ENCODE data around the gene SPIN1.

SPIN1 gene

GRCh38 chr9:88435336-88435735, 47.1 kb downstream of the SPIN1 start:
- Histone ChIP-seq H3K9ac (ENCODE audit: low read depth, low read length) (no peak overlapping the region), H3K4me1 (ENCODE audit: insufficient read depth, low read length) (peaks cover 7% of the 10 kb centered on the region; the same call in 1 of the 2 replicates), H3K36me3 (ENCODE audit: insufficient read depth, low read length) (peaks cover 6% of the 10 kb centered on the region), H3K9me3 (ENCODE audit: control insufficient read depth, insufficient read depth, low read length) (no peaks in the 10 kb centered on the region; the same call in 1 of the 2 replicates)

GRCh38 chr9:88436379-88436778, 48.1 kb downstream of the SPIN1 start:
- peaks cover 6% of the 10 kb centered on the region for H3K36me3 ChIP-seq (ENCODE audit: insufficient read depth, low read length)
- H3K9ac ChIP-seq (ENCODE audit: low read depth, low read length), result no peak overlapping the region
- no peaks in the 10 kb centered on the region; the same call in 1 of the 2 replicates for H3K9me3 ChIP-seq (ENCODE audit: control insufficient read depth, insufficient read depth, low read length)
- peaks cover 7% of the 10 kb centered on the region; the same call in 1 of the 2 replicates for H3K4me1 ChIP-seq (ENCODE audit: insufficient read depth, low read length)

- Histone ChIP-seq H3K4me1 (ENCODE audit: insufficient read depth, low read length) (peaks cover 7% of the 10 kb centered on the region; the same call in 1 of the 2 replicates), H3K9me3 (ENCODE audit: control insufficient read depth, insufficient read depth, low read length) (no peaks in the 10 kb centered on the region; the same call in 1 of the 2 replicates), H3K9ac (ENCODE audit: low read depth, low read length) (no peak overlapping the region), H3K36me3 (ENCODE audit: insufficient read depth, low read length) (peaks cover 6% of the 10 kb centered on the region)
Measured at GRCh38 chr9:88437210-88438146, 49.2 kb downstream of the SPIN1 start.

- Histone ChIP-seq H3K4me1 (ENCODE audit: insufficient read depth, low read length) (peaks cover 10% of the 10 kb centered on the region), H3K9me3 (ENCODE audit: control insufficient read depth, insufficient read depth, low read length) (no peaks in the 10 kb centered on the region), H3K36me3 (ENCODE audit: insufficient read depth, low read length) (peaks cover 6% of the 10 kb centered on the region), H3K9ac (ENCODE audit: low read depth, low read length) (no peak overlapping the region)
Measured at GRCh38 chr9:88438811-88439210, 50.6 kb downstream of the SPIN1 start.

- no peak overlapping the region for H3K9ac ChIP-seq (ENCODE audit: low read depth, low read length)
- H3K9me3 ChIP-seq (ENCODE audit: control insufficient read depth, insufficient read depth, low read length), result no peaks in the 10 kb centered on the region
- H3K4me1 ChIP-seq (ENCODE audit: insufficient read depth, low read length), result peaks cover 8% of the 10 kb centered on the region; the same call in 1 of the 2 replicates
- no peaks in the 10 kb centered on the region; the same call in 1 of the 2 replicates for H3K36me3 ChIP-seq (ENCODE audit: insufficient read depth, low read length)
Measured at GRCh38 chr9:88441301-88442007, 53.2 kb downstream of the SPIN1 start.

- Histone ChIP-seq H3K9ac (ENCODE audit: low read depth, low read length) (no peak overlapping the region), H3K4me1 (ENCODE audit: insufficient read depth, low read length) (peaks cover 8% of the 10 kb centered on the region; the same call in 1 of the 2 replicates), H3K36me3 (ENCODE audit: insufficient read depth, low read length) (0 out of 2 replicates have a peak, but pooled peaks cover 2% of the 10 kb centered on the region), H3K9me3 (ENCODE audit: control insufficient read depth, insufficient read depth, low read length) (no peaks in the 10 kb centered on the region)
Measured at GRCh38 chr9:88443480-88444113, 55.4 kb downstream of the SPIN1 start.

GRCh38 chr9:88446728-88447127, 58.5 kb downstream of the SPIN1 start:
- Histone ChIP-seq H3K9me3 (ENCODE audit: control insufficient read depth, insufficient read depth, low read length) (no peaks in the 10 kb centered on the region), H3K36me3 (ENCODE audit: insufficient read depth, low read length) (peaks cover 7% of the 10 kb centered on the region), H3K9ac (ENCODE audit: low read depth, low read length) (no peak overlapping the region), H3K4me1 (ENCODE audit: insufficient read depth, low read length) (peaks cover 8% of the 10 kb centered on the region; the same call in 1 of the 2 replicates)

GRCh38 chr9:88447431-88447830, 59.2 kb downstream of the SPIN1 start:
- Histone ChIP-seq H3K9ac (ENCODE audit: low read depth, low read length) (no peak overlapping the region), H3K36me3 (ENCODE audit: insufficient read depth, low read length) (peaks cover 7% of the 10 kb centered on the region), H3K9me3 (ENCODE audit: control insufficient read depth, insufficient read depth, low read length) (no peaks in the 10 kb centered on the region), H3K4me1 (ENCODE audit: insufficient read depth, low read length) (peaks cover 8% of the 10 kb centered on the region; the same call in 1 of the 2 replicates)

GRCh38 chr9:88451160-88451559, 62.9 kb downstream of the SPIN1 start:
- Histone ChIP-seq H3K9me3 (ENCODE audit: control insufficient read depth, insufficient read depth, low read length) (no peaks in the 10 kb centered on the region), H3K36me3 (ENCODE audit: insufficient read depth, low read length) (peaks cover 7% of the 10 kb centered on the region), H3K9ac (ENCODE audit: low read depth, low read length) (no peak overlapping the region), H3K4me1 (ENCODE audit: insufficient read depth, low read length) (no peaks in the 10 kb centered on the region)

GRCh38 chr9:88458716-88459465, 70.6 kb downstream of the SPIN1 start:
- H3K36me3 ChIP-seq (ENCODE audit: insufficient read depth, low read length), result peaks cover 2% of the 10 kb centered on the region; the same call in 1 of the 2 replicates

GRCh38 chr9:88460587-88461332, 72.5 kb downstream of the SPIN1 start:
- peaks cover 2% of the 10 kb centered on the region; the same call in 1 of the 2 replicates for H3K36me3 ChIP-seq (ENCODE audit: insufficient read depth, low read length)
- H3K9ac ChIP-seq (ENCODE audit: low read depth, low read length), result no peak overlapping the region
- no peaks in the 10 kb centered on the region for H3K9me3 ChIP-seq (ENCODE audit: control insufficient read depth, insufficient read depth, low read length)
- H3K4me1 ChIP-seq (ENCODE audit: insufficient read depth, low read length), result no peaks in the 10 kb centered on the region

More at GRCh38 chr9:88458716-88459465, 70.6 kb downstream of the SPIN1 start:
- Histone ChIP-seq H3K9me3 (ENCODE audit: control insufficient read depth, insufficient read depth, low read length) (no peaks in the 10 kb centered on the region), H3K9ac (ENCODE audit: low read depth, low read length) (no peak overlapping the region), H3K4me1 (ENCODE audit: insufficient read depth, low read length) (no peaks in the 10 kb centered on the region)

GRCh38 chr9:88462191-88462590, 73.9 kb downstream of the SPIN1 start:
- no peaks in the 10 kb centered on the region for H3K4me1 ChIP-seq (ENCODE audit: insufficient read depth, low read length)
- H3K36me3 ChIP-seq (ENCODE audit: insufficient read depth, low read length), result peaks cover 2% of the 10 kb centered on the region; the same call in 1 of the 2 replicates
- H3K9ac ChIP-seq (ENCODE audit: low read depth, low read length), result no peak overlapping the region
- no peaks in the 10 kb centered on the region for H3K9me3 ChIP-seq (ENCODE audit: control insufficient read depth, insufficient read depth, low read length)

- Histone ChIP-seq H3K36me3 (ENCODE audit: insufficient read depth, low read length) (peaks cover 6% of the 10 kb centered on the region), H3K9ac (ENCODE audit: low read depth, low read length) (no peak overlapping the region), H3K9me3 (ENCODE audit: control insufficient read depth, insufficient read depth, low read length) (no peaks in the 10 kb centered on the region), H3K4me1 (ENCODE audit: insufficient read depth, low read length) (peaks cover 3% of the 10 kb centered on the region; the same call in 1 of the 2 replicates)
Measured at GRCh38 chr9:88464851-88465250, 76.6 kb downstream of the SPIN1 start.
